ENCODE measurements around the gene TANGO2.

TANGO2 gene

GRCh38 chr22:20011993-20012740 is 8.7 kb upstream of the TANGO2 start:
- DNase-seq (ENCODE audit: low read depth in 2 of 3, low spot score in 2 of 3): no peak

- DNase-seq (ENCODE audit: low read depth in 2 of 3, low spot score in 2 of 3): no peak
These were observed 8.1 kb upstream of the TANGO2 start for GRCh38 chr22:20012741-20013331.

GRCh38 chr22:20013382-20013871 is 7.5 kb upstream of the TANGO2 start:
- DNase-seq (ENCODE audit: low read depth in 2 of 3, low spot score in 2 of 3): no peak

GRCh38 chr22:20014526-20015186 is 6.3 kb upstream of the TANGO2 start:
- DNase-seq (ENCODE audit: low read depth in 2 of 3, low spot score in 2 of 3): no peak

GRCh38 chr22:20015187-20015625 is 5.7 kb upstream of the TANGO2 start:
- DNase-seq (ENCODE audit: low read depth in 2 of 3, low spot score in 2 of 3): no peak

GRCh38 chr22:20015971-20016733 is 4.8 kb upstream of the TANGO2 start:
- no peak for DNase-seq (ENCODE audit: low read depth in 2 of 3, low spot score in 2 of 3)

- DNase-seq (ENCODE audit: low read depth in 2 of 3, low spot score in 2 of 3): peak; percentile 80 to 90 (median 89)
These were observed 3.9 kb upstream of the TANGO2 start, which contains the start of gene ARVCF for GRCh38 chr22:20016734-20017621. ARVCF (minus strand) TSS chr22:20016823; CDS start chr22:19990794, 26,029 bp downstream.

- no peak for DNase-seq (ENCODE audit: low read depth in 2 of 3, low spot score in 2 of 3)
These were observed 3.3 kb upstream of the TANGO2 start for GRCh38 chr22:20017622-20017958.

GRCh38 chr22:20018001-20018400 is 2.9 kb upstream of the TANGO2 start:
- DNase-seq (ENCODE audit: low read depth in 2 of 3, low spot score in 2 of 3): no peak

GRCh38 chr22:20019661-20020532 is 1.0 kb upstream of the TANGO2 start:
- DNase-seq (ENCODE audit: low read depth in 2 of 3, low spot score in 2 of 3): no peak

GRCh38 chr22:20021196-20022181 is 579 bp downstream of the TANGO2 start:
- DNase-seq (ENCODE audit: low read depth in 2 of 3, low spot score in 2 of 3): no peak

GRCh38 chr22:20022231-20022977 is 1.5 kb downstream of the TANGO2 start:
- DNase-seq (ENCODE audit: low read depth in 2 of 3, low spot score in 2 of 3): no peak

GRCh38 chr22:20022978-20023613 is 2.2 kb downstream of the TANGO2 start:
- no peak for DNase-seq (ENCODE audit: low read depth in 2 of 3, low spot score in 2 of 3)

- no peak for DNase-seq (ENCODE audit: low read depth in 2 of 3, low spot score in 2 of 3)
These were observed 3.3 kb downstream of the TANGO2 start for GRCh38 chr22:20024225-20024624.

- no peak for DNase-seq (ENCODE audit: low read depth in 2 of 3, low spot score in 2 of 3)
These were observed 3.9 kb downstream of the TANGO2 start for GRCh38 chr22:20024650-20025397.

Measured in activated CD8-positive, alpha-beta memory T cell treated with anti-CD3 and anti-CD28 coated beads for 48 hours (primary cell).